ENCODE results near the gene THAP7.

GRCh38 chr22:20990184-20991180 is 11.4 kb downstream of the THAP7 start:
- TF ChIP-seq, protein P1, sequence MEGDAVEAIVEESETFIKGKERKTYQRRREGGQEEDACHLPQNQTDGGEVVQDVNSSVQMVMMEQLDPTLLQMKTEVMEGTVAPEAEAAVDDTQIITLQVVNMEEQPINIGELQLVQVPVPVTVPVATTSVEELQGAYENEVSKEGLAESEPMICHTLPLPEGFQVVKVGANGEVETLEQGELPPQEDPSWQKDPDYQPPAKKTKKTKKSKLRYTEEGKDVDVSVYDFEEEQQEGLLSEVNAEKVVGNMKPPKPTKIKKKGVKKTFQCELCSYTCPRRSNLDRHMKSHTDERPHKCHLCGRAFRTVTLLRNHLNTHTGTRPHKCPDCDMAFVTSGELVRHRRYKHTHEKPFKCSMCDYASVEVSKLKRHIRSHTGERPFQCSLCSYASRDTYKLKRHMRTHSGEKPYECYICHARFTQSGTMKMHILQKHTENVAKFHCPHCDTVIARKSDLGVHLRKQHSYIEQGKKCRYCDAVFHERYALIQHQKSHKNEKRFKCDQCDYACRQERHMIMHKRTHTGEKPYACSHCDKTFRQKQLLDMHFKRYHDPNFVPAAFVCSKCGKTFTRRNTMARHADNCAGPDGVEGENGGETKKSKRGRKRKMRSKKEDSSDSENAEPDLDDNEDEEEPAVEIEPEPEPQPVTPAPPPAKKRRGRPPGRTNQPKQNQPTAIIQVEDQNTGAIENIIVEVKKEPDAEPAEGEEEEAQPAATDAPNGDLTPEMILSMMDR (IDR thresholded peaks at IDR 0.05) = no peak
- TF ChIP-seq POLR2A (IDR thresholded peaks at IDR 0.05) = no peak

All from adrenal gland (tissue), 5 donors.